HG02678 (cell line): Measurements from ENCODE around the gene DYSF.

ENCODE experiments used
- ATAC-seq: cut with Tn5 transposase; IDR thresholded peaks from one replicate; pipeline ENCODE4 v1.9.1; 2021; ENCODE audit warnings: mild to moderate bottlenecking, moderate library complexity; ENCODE audit not compliant: unreplicated experiment

Gene DYSF

GRCh38 chr2:71684226-71685072, 231.1 kb downstream of the DYSF start:
- ATAC-seq: no peak

- ATAC-seq: no peak
These were observed 231.9 kb downstream of the DYSF start for GRCh38 chr2:71685073-71685848.

- ATAC-seq: no peak
These were observed 232.7 kb downstream of the DYSF start for GRCh38 chr2:71685941-71686611.

- ATAC-seq: no peak
These were observed 233.4 kb downstream of the DYSF start for GRCh38 chr2:71686781-71687180.

- no peak for ATAC-seq
These were observed 234.1 kb downstream of the DYSF start for GRCh38 chr2:71687412-71687811.

- ATAC-seq: no peak
These were observed 235.2 kb downstream of the DYSF start for GRCh38 chr2:71688530-71688929.

- ATAC-seq: no peak
These were observed 236.0 kb downstream of the DYSF start for GRCh38 chr2:71689393-71689792.

- no peak for ATAC-seq
These were observed 236.8 kb downstream of the DYSF start for GRCh38 chr2:71689968-71690834.

- ATAC-seq: no peak
These were observed 237.6 kb downstream of the DYSF start for GRCh38 chr2:71690876-71691475.

- no peak for ATAC-seq
These were observed 238.5 kb downstream of the DYSF start for GRCh38 chr2:71691747-71692441.

GRCh38 chr2:71692621-71693277, 239.4 kb downstream of the DYSF start:
- ATAC-seq: no peak

GRCh38 chr2:71693286-71694270, 240.2 kb downstream of the DYSF start:
- no peak for ATAC-seq

- ATAC-seq: no peak
These were observed 241.3 kb downstream of the DYSF start for GRCh38 chr2:71694501-71695234.

- ATAC-seq: no peak
These were observed 242.1 kb downstream of the DYSF start for GRCh38 chr2:71695235-71696120.

- no peak for ATAC-seq
These were observed 243.0 kb downstream of the DYSF start for GRCh38 chr2:71696381-71696780.
